HG03571 (cell line): Measurements from ENCODE around the gene PHGDH.

Experiments used
- ATAC-seq: cut with Tn5 transposase; IDR thresholded peaks from one replicate; pipeline ENCODE4 v1.9.1; 2021; ENCODE audit not compliant: unreplicated experiment

PHGDH gene

GRCh38 chr1:119758584-119758983 is 46.9 kb downstream of the PHGDH start:
- ATAC-seq, result no peak

- ATAC-seq, result no peak
Measured at GRCh38 chr1:119762409-119762808, 50.7 kb downstream of the PHGDH start.

DNA sequence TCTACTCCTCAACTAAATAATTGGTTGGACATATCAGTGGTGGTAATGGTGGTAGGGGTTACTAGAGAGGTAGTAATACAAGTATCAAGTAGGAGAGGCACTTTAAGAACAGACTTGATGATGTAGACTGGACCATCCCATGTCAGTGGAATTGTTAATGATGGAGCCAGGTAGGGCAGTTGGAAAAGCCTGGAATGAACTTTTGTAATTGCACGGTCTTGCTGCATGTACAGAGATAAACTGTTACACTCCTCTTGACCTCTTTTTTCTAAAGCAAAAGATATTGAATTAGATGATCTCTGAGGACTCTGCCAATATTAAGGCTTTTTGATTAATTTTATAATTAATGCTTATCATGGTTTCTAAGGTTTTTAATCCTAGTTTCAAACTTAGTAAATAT is 51.2 kb downstream of the PHGDH start:
- no peak for ATAC-seq

DNA sequence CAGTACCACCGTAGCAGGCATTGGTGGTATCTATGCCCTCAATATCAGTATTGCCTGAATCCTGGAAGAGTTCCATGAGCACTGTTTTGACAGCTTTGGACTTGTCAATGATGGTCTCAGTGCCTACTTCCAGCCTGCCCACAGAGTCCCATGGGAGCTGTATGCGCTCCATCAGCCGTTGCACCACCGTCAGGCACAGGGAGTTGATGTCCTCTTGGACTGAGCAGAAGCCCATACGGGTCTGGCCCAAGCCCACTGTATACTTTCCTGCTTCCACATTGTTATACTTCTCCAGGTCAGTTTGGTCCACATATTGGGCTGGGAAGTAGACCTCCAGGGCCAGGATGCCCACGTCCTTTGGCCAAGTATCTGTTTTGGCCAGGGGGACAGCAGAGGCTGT is 52.5 kb downstream of the PHGDH start:
- no peak for ATAC-seq

- ATAC-seq, result no peak
Measured at GRCh38 chr1:119766374-119766794, 54.6 kb downstream of the PHGDH start.

DNA sequence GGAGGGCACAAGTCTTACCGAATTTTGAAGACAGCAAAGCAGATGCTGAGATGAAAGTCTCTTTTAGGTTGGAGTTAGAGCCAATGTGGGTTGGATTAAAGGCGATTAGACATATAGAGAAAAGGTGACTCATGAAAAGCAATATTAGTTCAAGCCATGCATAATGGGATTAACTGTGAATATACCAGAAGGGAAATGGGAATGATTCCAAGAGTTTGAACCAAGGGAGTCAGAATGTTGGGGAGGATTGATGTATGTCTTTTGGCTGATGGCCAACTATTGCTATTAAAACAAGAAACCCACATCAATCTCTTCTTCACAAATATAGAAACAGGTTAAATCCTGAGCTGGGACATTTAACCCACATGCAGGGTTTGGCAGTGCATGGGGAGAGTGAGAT is 55.8 kb downstream of the PHGDH start:
- no peak for ATAC-seq

GRCh38 chr1:119768778-119769177 is 57.0 kb downstream of the PHGDH start, which contains the start of gene HMGCS2:
HMGCS2 (minus strand) TSS chr1:119768905; CDS start chr1:119768844, 61 bp downstream.
- ATAC-seq, result no peak

DNA sequence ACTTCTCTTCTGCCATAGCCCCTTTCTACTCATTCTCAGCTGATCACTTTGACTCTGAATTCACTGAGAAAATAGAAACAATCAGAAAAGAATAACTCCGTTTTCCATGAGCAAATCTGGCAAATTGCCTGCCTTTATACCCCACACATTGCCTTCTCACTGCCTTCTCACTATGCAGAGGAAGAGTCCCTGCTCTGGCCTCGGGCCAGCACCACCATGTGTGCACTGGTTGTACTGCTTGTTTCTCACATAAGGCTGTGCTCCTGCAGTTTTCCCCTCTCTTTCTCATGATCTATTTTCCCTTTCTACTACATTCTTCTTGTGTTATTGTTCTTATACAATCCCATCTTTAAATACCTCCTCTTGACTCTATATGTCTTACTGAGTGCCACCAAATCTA is 59.3 kb downstream of the PHGDH start:
- no peak for ATAC-seq

DNA sequence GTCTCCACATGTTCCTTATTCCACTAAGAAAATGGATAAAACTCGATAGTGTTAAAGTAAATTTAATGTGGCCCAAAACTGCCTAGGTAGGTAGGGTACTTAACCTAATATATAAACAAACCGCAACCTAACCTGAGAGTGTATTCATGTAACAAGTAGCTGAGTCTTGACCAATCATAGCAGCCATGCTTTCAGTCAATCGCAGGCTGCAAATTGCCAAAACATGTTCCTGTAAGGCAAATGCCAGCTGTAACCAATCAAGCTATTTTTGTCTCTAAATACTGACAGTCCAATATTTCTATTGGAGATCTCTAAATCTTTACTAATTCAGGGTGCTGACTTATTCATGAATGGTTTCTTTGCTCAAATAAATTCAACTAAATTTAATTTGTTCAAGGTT is 60.0 kb downstream of the PHGDH start:
- no peak for ATAC-seq

GRCh38 chr1:119772298-119772697 is 60.6 kb downstream of the PHGDH start:
- no peak for ATAC-seq

- no peak for ATAC-seq
Measured at GRCh38 chr1:119773711-119774241, 62.0 kb downstream of the PHGDH start.

- ATAC-seq, result no peak
Measured at GRCh38 chr1:119774746-119775490, 63.2 kb downstream of the PHGDH start.

GRCh38 chr1:119778359-119778758 is 66.6 kb downstream of the PHGDH start:
- no peak for ATAC-seq

- no peak for ATAC-seq
Measured at GRCh38 chr1:119778886-119779560, 67.3 kb downstream of the PHGDH start.

- no peak for ATAC-seq
Measured at GRCh38 chr1:119779869-119780356, 68.2 kb downstream of the PHGDH start.

- no peak for ATAC-seq
Measured at GRCh38 chr1:119781434-119782210, 69.9 kb downstream of the PHGDH start.

DNA sequence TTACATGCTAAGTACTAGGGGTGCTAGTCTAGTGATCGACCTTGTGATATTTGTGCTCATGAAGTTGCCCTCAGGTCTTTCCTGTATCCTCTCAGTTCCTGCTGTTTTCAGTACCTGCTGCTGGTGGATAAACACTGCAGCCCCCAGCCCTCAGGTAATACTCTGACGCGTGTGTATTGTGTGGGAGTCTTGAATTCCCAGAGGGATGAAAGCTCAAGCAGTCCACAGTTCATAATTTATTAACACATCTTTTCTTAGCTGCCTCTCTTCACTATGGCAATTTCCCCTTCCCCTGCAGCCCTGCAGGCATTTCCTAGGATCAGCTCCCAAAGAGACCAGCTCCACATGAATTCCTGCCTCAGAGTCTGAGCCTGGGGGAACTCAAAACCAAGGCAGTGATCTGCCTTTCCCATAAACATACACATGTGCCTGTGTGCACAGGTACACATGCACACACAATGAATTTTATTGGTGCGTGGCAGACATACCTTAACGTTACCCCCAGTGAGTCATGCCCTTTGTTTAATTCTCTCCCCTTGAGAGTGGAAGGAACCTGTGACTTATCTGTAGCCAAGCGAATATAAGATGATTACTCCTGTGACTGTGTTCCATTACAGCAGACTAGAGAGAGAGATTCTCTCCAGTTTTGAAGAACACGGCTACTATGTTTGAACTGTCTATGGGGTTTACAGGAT is 71.0 kb downstream of the PHGDH start:
- no peak for ATAC-seq

GRCh38 chr1:119783354-119784185 is 71.8 kb downstream of the PHGDH start:
- no peak for ATAC-seq

GRCh38 chr1:119784191-119784781 is 72.6 kb downstream of the PHGDH start:
- ATAC-seq, result no peak
